Karpas-422 (cell line): ENCODE results near the gene PWWP2A. TPM values are rescaled to one million over a fixed set of nuclear protein-coding genes. Genes with fewer than 3 reads are reported as not detected.
A peak's percentile ranks its signal among the peaks of the same experiment; 100 is the strongest.

Experiments used
- DNase-seq: peaks from one replicate; pipeline ENCODE4 v3.0.0-alpha.2; 2015
- H2AFZ ChIP-seq: fragments of 200-600 bp; sonication (generic); 2 replicates; pipeline ENCODE4 v1.6.1; 2014; ENCODE audit warnings: antibody characterized with exemption, low read length, mixed read lengths
- H3K27ac ChIP-seq: fragments of 200-600 bp; sonication (generic); 2 replicates; pipeline ENCODE4 v1.5.1; 2014; ENCODE audit warnings: mild to moderate bottlenecking, low read length, moderate library complexity
- H3K27me3 ChIP-seq: fragments of 200-600 bp; sonication (generic); 2 replicates; pipeline ENCODE4 v1.6.1; 2014; ENCODE audit warnings: low read length, mixed read lengths
- H3K36me3 ChIP-seq: fragments of 200-600 bp; sonication (generic); 2 replicates; pipeline ENCODE4 v1.6.1; 2014; ENCODE audit warnings: low read length, mixed read lengths; ENCODE audit not compliant: insufficient read depth
- H3K4me1 ChIP-seq: fragments of 200-600 bp; sonication (generic); 2 replicates; pipeline ENCODE4 v1.6.1; 2014; ENCODE audit warnings: mild to moderate bottlenecking, low read length, mixed read lengths
- H3K4me2 ChIP-seq: fragments of 200-600 bp; sonication (generic); 2 replicates; pipeline ENCODE4 v1.6.1; 2014; ENCODE audit warnings: low read length, low read depth, mild to moderate bottlenecking; ENCODE audit not compliant: poor library complexity, severe bottlenecking
- H3K4me3 ChIP-seq: fragments of 200-600 bp; sonication (generic); 2 replicates; pipeline ENCODE4 v1.5.1; 2014; ENCODE audit warnings: mild to moderate bottlenecking, antibody characterized with exemption, low read length, mixed read lengths
- H3K79me2 ChIP-seq: fragments of 200-600 bp; sonication (generic); 2 replicates; pipeline ENCODE4 v1.6.1; 2014; ENCODE audit warnings: mild to moderate bottlenecking, low read length, mixed read lengths
- H3K9ac ChIP-seq: fragments of 200-600 bp; sonication (generic); 2 replicates; pipeline ENCODE4 v1.6.0; 2014; ENCODE audit warnings: low read length
- H3K9me2 ChIP-seq: fragments of 200-600 bp; sonication (generic), shearing (Covaris generic); replicated peaks from 2 replicates; pipeline ENCODE4 v1.6.0; 2014; ENCODE audit warnings: mild to moderate bottlenecking, low read length, moderate library complexity; ENCODE audit not compliant: insufficient read depth
- H3K9me3 ChIP-seq: fragments of 300-700, 200-600 bp; sonication (generic); 2 replicates; pipeline ENCODE4 v1.6.1; 2014; ENCODE audit warnings: low read length, mixed read lengths
- H4K20me1 ChIP-seq: fragments of 200-600 bp; sonication (generic); 2 replicates; pipeline ENCODE4 v1.6.1; 2014; ENCODE audit warnings: mild to moderate bottlenecking, antibody characterized with exemption, low read length, low read depth; ENCODE audit not compliant: insufficient read depth
- total RNA-seq: library from RNA; depleted of rRNA; stranded (reverse); fragments of >200 nt; shearing (Covaris generic); gene quantifications from 2 replicates; pipeline ENCODE4 v1.2.3, GENCODE V29; 2014; ENCODE audit warnings: low replicate concordance; rRNA removed

The PWWP2A gene, protein sequence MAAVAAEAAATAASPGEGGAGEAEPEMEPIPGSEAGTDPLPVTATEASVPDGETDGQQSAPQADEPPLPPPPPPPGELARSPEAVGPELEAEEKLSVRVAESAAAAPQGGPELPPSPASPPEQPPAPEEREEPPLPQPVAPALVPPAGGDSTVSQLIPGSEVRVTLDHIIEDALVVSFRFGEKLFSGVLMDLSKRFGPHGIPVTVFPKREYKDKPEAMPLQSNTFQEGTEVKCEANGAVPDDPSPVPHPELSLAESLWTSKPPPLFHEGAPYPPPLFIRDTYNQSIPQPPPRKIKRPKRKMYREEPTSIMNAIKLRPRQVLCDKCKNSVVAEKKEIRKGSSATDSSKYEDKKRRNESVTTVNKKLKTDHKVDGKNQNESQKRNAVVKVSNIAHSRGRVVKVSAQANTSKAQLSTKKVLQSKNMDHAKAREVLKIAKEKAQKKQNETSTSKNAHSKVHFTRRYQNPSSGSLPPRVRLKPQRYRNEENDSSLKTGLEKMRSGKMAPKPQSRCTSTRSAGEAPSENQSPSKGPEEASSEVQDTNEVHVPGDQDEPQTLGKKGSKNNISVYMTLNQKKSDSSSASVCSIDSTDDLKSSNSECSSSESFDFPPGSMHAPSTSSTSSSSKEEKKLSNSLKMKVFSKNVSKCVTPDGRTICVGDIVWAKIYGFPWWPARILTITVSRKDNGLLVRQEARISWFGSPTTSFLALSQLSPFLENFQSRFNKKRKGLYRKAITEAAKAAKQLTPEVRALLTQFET
- 21.5 and 25.8 TPM in 2 replicates for total RNA-seq

DNA sequence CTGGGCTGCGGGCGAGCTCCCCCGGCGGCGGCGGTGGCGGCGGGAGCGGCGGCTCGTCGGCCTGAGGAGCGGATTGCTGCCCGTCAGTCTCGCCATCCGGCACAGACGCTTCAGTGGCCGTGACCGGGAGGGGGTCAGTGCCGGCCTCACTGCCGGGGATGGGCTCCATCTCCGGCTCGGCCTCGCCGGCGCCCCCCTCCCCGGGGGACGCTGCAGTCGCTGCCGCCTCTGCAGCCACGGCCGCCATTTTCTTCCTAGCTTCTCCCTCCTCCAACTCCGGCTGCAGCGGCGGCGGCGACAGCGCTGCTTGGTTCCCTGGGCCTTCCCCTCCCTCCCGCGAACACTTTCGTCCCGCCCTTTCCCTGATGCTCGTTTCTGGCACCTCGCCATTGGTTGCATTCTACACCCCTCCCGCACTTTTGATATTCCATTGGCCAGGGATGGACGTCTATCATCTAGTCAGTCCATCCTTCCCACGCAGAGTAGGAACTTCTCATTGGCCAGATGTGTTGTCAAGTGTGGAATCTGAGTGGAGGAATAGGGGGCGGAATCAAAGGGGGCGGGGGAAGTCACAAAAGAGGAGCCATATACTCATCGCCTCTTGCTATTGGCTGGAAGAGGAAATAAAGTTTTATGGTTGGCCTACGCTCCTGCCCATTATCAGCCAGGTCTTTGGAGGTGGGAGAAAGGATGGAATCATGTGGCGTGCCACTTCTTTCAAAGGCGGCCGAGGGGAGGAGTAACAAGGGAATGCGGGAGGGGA, at the start of gene PWWP2A:
Gene PWWP2A (minus strand): TSS at position 309 of the 763 bp plus-strand sequence. CDS start 62 bp downstream, at position 247.
- H3K9me2 ChIP-seq, result no peaks in the 10 kb centered on the region
- H3K9ac ChIP-seq, result peak within 1 kb of the TSS; percentile 98
- no peaks in the 10 kb centered on the region for H3K27me3 ChIP-seq
- peak within 1 kb of the TSS; percentile 69 for H3K27ac ChIP-seq
- H4K20me1 ChIP-seq, result no peaks in the 10 kb centered on the region
- H3K36me3 ChIP-seq, result peaks cover 6% of the 10 kb centered on the region; the same call in 1 of the 2 replicates
- peak within 1 kb of the TSS; percentile 92; the same call in 1 of the 2 replicates for H2AFZ ChIP-seq
- peak within 1 kb of the TSS; percentile 72 for H3K4me2 ChIP-seq
- H3K79me2 ChIP-seq, result peaks cover 40% of the 10 kb centered on the region
- no peaks in the 10 kb centered on the region for H3K9me3 ChIP-seq
- peak; percentile 100 for DNase-seq
- peak within 1 kb of the TSS; percentile 94 for H3K4me3 ChIP-seq
- peaks cover 9% of the 10 kb centered on the region for H3K4me1 ChIP-seq

DNA sequence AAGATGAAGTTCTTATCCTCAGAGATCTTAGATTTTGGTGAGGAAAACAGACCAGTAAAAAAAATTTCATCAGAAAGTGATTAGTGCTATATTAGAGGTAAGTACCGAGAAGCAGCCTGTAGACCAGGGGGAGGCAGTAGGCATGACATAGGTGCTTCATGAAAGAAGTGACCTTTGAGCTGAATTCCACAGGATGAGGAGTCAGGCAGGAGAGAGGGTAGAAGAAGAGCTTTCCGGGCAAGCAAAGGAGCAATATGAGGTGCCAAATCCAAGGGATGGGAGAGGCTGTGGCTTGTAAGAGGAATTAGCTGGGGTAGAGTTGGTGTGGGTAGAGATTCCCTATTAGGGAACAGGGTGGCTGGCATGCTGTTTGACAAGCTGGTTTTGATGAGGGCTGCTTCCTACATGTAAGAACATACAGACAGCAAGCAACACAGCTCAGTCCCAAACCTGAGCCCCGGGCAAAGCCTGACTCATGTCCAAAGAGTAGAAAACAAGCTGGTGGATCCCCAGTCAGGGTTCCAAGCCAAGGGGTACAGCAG, 48.4 kb upstream of the PWWP2A start:
- H3K9ac ChIP-seq, result no peak overlapping the region
- no peaks in the 10 kb centered on the region for H4K20me1 ChIP-seq
- H2AFZ ChIP-seq, result no peak overlapping the region
- H3K4me2 ChIP-seq, result no peak overlapping the region
- H3K4me1 ChIP-seq, result peaks cover 4% of the 10 kb centered on the region
- H3K27me3 ChIP-seq, result no peaks in the 10 kb centered on the region
- no peak overlapping the region for H3K4me3 ChIP-seq
- H3K27ac ChIP-seq, result no peak overlapping the region
- no peaks in the 10 kb centered on the region for H3K36me3 ChIP-seq
- no peaks in the 10 kb centered on the region for H3K79me2 ChIP-seq
- no peaks in the 10 kb centered on the region for H3K9me3 ChIP-seq
- DNase-seq, result no peak
- no peaks in the 10 kb centered on the region for H3K9me2 ChIP-seq

DNA sequence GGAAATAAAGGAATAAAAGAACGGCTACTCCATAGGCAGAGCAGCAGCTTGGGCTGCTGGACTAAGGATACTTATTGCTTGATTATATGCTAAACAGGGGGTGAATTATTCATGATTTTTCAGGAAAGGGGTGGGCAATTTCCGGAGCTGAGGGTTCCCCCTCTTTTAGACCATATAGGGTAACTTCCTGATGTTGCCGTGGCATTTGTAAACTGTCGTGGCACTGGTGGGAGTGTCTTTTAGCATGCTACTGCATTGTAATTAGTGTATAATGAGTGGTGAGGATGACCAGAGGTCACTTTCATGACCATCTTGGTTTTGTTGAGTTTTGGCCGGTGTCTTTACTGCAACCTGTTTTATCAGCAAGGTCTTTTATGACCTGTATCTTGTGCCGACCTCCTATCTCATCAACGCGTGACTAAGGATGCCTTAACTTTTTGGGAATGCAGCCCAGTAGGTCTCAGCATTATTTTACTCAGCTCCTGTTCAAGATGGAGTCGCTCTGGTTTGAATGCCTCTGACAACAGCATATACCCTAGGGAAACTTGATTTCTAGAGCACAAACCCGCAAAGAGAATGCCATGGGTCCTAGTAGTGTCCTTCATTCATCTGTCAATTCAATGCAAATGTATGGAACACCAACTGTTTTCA, 47.8 kb upstream of the PWWP2A start:
- Histone ChIP-seq H3K9ac (no peak overlapping the region), H3K9me2 (no peaks in the 10 kb centered on the region), H3K4me2 (no peak overlapping the region), H4K20me1 (no peaks in the 10 kb centered on the region), H3K79me2 (no peaks in the 10 kb centered on the region), H3K27ac (no peak overlapping the region), H3K9me3 (no peaks in the 10 kb centered on the region), H2AFZ (no peak overlapping the region), H3K27me3 (no peaks in the 10 kb centered on the region), H3K4me1 (peaks cover 4% of the 10 kb centered on the region), H3K4me3 (no peak overlapping the region), H3K36me3 (no peaks in the 10 kb centered on the region)
- DNase-seq, result no peak

DNA sequence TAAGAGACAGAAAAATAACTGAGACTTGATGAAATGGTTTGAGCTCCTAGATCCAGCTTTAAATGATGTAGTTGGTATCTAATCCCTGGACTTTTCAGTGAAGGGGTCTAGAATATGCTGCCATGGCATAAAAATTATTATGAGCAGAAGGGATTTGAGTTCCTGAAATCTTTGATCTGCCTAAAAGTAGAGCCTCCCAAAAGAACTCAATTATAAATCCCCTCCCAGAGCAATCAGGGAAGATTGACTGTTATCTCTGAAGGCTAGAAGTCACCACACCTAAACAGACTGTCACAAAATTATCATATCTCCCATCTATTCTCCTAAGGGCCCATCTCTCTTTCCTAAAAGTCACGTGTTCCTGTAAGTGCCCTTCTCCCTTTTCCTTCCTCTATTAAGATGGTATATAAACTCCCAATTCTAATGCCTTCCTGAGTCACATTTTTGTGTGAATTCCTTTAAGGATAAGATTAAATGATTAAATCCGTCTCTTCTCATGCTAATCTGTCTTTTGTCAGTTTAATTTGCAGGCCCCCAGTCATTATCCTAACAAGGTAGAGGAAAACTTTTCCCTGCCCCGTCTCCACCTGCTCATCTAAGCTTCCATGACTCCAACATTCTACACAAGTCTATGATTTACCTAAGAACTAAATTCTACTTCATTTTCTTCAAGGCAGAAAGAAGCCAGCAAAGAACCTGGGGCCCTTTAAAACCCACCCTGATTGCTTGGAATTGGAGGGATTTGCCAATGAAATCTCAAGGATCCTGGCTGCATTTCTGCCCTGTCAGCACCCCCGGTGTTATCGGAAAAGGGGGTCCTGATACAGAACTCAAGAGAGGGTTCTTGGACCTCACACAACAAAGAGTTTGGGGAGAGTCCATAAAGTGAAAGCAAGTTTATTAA, 47.1 kb upstream of the PWWP2A start:
- no peaks in the 10 kb centered on the region for H3K27me3 ChIP-seq
- H3K9me3 ChIP-seq, result no peaks in the 10 kb centered on the region
- H3K79me2 ChIP-seq, result no peaks in the 10 kb centered on the region
- H4K20me1 ChIP-seq, result no peaks in the 10 kb centered on the region
- H3K36me3 ChIP-seq, result no peaks in the 10 kb centered on the region
- H3K4me1 ChIP-seq, result peaks cover 4% of the 10 kb centered on the region
- no peak overlapping the region for H2AFZ ChIP-seq
- H3K27ac ChIP-seq, result no peak overlapping the region
- no peak for DNase-seq
- H3K4me3 ChIP-seq, result no peak overlapping the region
- no peaks in the 10 kb centered on the region for H3K9me2 ChIP-seq
- H3K9ac ChIP-seq, result no peak overlapping the region
- no peak overlapping the region for H3K4me2 ChIP-seq

DNA sequence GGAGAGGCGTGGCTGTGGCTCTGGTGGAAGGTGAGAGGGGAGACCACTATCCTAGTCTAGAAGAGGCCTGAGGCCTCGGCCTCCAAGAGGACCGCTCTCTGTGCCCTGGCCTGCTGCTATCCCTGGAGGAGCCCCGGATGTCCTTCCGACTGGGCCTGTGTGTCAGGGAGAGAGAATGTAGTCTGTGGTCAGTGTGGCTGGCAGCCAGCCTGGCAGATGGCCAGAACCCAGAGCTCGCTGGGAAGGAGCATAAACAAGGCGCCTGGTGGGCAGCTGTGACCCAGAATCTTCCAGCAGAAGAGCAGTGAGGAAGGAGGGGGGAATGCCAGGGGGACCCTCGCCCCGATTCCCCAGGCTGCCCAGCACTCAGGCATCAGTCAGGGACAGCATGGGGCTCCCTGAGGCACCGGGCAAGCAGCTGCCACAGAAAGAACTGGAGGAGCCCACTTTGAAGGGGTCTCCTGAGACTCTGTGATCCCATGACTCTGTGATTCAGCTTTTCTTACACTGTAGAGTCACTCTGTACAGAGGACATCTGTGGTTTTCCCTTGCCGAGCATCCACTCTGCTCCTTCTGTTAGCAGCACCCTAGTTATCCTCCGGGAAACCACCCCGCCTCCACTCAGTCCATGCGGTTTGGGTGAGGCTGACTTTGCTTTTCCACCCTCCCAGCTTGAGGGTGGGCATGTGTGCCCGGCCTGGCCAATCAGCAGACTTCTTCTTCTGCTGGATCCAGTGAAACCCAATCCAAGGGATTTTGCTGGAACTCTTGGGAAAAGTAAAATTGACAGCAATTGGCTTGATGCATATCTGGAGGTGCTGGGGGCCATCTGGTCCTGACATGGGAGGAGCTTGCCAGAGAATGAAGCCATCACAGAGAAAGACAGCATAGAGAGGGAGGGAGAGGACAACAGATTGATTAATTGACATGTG, 46.2 kb upstream of the PWWP2A start:
- Histone ChIP-seq H3K4me3 (no peak overlapping the region), H3K79me2 (no peaks in the 10 kb centered on the region), H4K20me1 (no peaks in the 10 kb centered on the region), H3K4me1 (peaks cover 7% of the 10 kb centered on the region), H3K36me3 (no peaks in the 10 kb centered on the region), H2AFZ (no peak overlapping the region), H3K27me3 (no peaks in the 10 kb centered on the region), H3K9me2 (no peaks in the 10 kb centered on the region), H3K9ac (no peak overlapping the region), H3K27ac (no peak overlapping the region), H3K9me3 (no peaks in the 10 kb centered on the region), H3K4me2 (no peak overlapping the region)
- DNase-seq, result no peak

DNA sequence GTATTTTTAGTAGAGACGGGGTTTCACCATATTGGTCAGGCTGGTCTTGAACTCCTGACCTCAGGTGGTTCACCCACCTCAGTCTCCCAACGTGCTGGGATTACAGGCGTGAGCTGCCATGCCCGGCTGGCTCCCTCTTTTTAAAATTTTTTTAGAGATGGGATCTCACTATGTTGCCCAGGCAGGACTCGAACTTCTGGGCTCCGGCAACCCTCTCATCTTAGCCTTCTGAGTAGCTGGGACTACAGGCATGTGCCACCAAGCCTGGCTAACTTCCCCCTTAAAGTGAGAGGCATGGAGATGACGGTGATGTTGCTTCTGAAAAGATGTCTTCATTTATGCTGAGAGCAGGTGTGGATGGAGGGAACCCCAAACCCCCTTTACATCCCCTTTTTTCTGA, 43.7 kb upstream of the PWWP2A start:
- Histone ChIP-seq H3K27me3 (no peaks in the 10 kb centered on the region), H3K4me1 (peaks cover 14% of the 10 kb centered on the region), H2AFZ (no peak overlapping the region), H3K79me2 (no peaks in the 10 kb centered on the region), H3K9me3 (no peaks in the 10 kb centered on the region), H3K9me2 (no peaks in the 10 kb centered on the region), H3K36me3 (no peaks in the 10 kb centered on the region), H4K20me1 (no peaks in the 10 kb centered on the region), H3K4me3 (no peak overlapping the region), H3K9ac (no peak overlapping the region), H3K27ac (no peak overlapping the region), H3K4me2 (no peak overlapping the region)
- no peak for DNase-seq
